Right lobe of liver (tissue), 4 donors: ENCODE measurements around the gene SLC1A3.

ENCODE experiments used
- CTCF ChIP-seq, 4 donors: fragments of 200-600 bp in 3 of 4; fragments of 450-650 bp in 1 of 4; IDR thresholded peaks; one replicate each; pipeline versions ENCODE4 v1.5.1 to v1.8.0; 2016 to 2022; ENCODE audit warnings: antibody characterized with exemption in 4 of 4, mild to moderate bottlenecking in 2 of 4
- POLR2A ChIP-seq: fragments of 450-650 bp; IDR thresholded peaks from one replicate; pipeline ENCODE4 v1.6.1; 2017; ENCODE audit warnings: antibody characterized with exemption, mild to moderate bottlenecking
- donor health status: DM: no; HTN: no; CAD: no.
- donor health status: DM: no; HTN: no; CAD: no.
- donor health status: DM: no; HTN: yes; CAD: no.

- TF ChIP-seq CTCF (IDR thresholded peaks at IDR 0.05) = no peak
- TF ChIP-seq POLR2A = no peak
These were observed 25.9 kb downstream of the SLC1A3 start for GRCh38 chr5:36632363-36632664.
